SJCRH30 (cell line): ENCODE measurements around the gene TMEM80. TPM values are rescaled to one million over a fixed set of nuclear protein-coding genes. Genes with fewer than 3 reads are reported as not detected.
"Not testable (repeated sequence)": the region's sequence is repeated elsewhere in the genome, so short reads cannot be mapped to it uniquely, and the experiment has no call there.

ENCODE experiments used
- DNase-seq, 2 experiments: peaks; one replicate each; pipeline ENCODE4 v3.0.0-alpha.2; 2015 to 2020
- H3K27ac ChIP-seq: fragments of 250-450 bp; sonication (Bioruptor Pico); 2 replicates; pipeline ENCODE4 v1.5.1; 2020; ENCODE audit warnings: mild to moderate bottlenecking, moderate library complexity
- H3K27me3 ChIP-seq: fragments of 250-450 bp; sonication (Bioruptor Pico); 2 replicates; pipeline ENCODE4 v1.5.1; 2020; ENCODE audit warnings: mild to moderate bottlenecking, moderate library complexity
- H3K36me3 ChIP-seq: fragments of 250-450 bp; sonication (Bioruptor Pico); 2 replicates; pipeline ENCODE4 v1.5.1; 2020; ENCODE audit warnings: mild to moderate bottlenecking, moderate library complexity
- H3K4me1 ChIP-seq: fragments of 250-450 bp; sonication (Bioruptor Pico); 2 replicates; pipeline ENCODE4 v1.5.1; 2020; ENCODE audit warnings: mild to moderate bottlenecking, moderate library complexity
- H3K4me3 ChIP-seq: fragments of 250-450 bp; sonication (Bioruptor Pico); 2 replicates; pipeline ENCODE4 v1.5.1; 2020; ENCODE audit warnings: mild to moderate bottlenecking, moderate library complexity
- H3K9me3 ChIP-seq: fragments of 250-450 bp; sonication (Bioruptor Pico); replicated peaks from 2 replicates; pipeline ENCODE4 v1.5.1; 2020; ENCODE audit warnings: mild to moderate bottlenecking, moderate library complexity
- total RNA-seq: library from RNA; depleted of rRNA; stranded (reverse); fragments of >200 nt; shearing (Covaris generic); gene quantifications from 2 replicates; pipeline ENCODE4 v1.2.3, GENCODE V29; 2014

TMEM80 gene
- total RNA-seq, 1 experiment from 2014 or later = 17.7 TPM

DNA sequence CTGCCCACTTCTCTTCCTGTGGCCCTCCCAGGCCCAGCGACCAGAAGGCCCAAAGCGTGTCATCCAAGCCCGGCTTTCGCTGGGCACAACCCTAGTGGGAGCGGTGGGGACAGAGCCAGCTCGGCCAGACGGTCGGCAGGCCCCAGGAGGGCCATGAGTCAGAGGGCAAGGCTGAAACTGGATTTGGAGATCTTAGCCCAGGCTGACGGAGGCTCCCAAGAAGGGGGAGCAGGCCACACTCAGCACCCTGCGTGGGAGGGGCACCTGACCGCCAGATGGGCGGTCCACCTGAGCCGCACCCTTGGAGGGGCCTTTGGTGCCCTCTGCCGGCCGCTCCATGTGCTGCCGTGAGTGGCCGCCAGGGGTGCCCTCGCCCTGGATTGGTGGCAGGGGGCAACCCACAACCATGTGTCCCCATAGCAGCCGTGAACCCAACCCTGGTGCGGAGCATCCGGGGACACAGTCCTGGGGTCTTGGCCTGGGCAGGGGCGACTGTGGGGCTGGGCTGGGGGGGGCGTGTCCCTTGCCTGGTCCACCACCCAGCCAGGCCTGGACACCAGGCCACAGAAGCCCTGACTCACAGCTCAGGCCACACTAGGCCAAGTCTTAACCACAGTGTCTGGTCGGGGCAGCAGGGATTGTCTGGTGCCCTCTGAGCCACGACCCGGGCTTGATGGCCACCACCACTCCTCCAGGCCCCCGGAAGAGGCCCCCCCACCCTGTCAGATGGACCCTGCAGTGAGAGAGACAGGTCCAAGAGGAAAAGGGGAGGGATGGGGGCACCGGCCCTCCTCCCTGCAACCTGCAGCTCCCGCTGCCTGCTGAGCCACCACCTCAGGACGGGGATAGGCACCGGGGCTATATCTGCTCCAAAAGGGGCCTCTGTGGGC is 32.5 kb downstream of the TMEM80 start:
- DNase-seq = peak; percentile 78 to 85
- H3K27me3 ChIP-seq = no peaks in the 10 kb centered on the region
- peak overlapping the region; percentile 8; the same call in 1 of the 2 replicates for H3K27ac ChIP-seq

DNA sequence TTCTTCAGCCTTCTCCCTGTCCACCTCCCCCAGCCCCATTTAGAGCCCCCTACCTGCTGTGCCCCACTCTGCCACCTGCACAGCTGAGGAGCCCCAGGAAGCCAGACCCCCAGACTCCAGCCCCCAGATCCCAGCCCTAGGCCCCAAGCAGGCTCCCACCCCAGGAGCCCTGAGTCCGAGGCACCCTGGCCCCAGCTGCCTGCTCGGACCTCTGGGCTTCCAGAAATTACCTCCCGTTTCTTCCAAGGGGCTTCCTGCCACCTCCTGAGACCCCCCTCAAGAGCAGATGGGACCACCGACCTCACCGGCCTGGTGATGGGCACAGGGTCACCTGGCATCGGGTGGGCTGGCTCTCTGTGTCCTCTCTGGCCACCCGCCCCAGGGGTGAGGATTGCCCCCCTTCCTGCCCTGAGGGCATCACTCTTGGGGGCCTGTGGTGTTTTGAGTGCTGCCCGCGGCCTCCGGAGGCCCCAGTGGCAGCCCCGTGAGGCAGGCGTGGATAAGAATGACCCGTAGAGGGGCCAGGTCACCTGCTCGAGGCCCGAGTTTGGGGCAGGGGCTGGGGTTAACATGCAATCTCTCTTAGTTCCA is 33.4 kb downstream of the TMEM80 start:
- no peak overlapping the region for H3K27ac ChIP-seq
- no peaks in the 10 kb centered on the region for H3K9me3 ChIP-seq
- DNase-seq = no peak
- no peaks in the 10 kb centered on the region for H3K27me3 ChIP-seq
- no peak overlapping the region for H3K4me3 ChIP-seq
- H3K4me1 ChIP-seq = peaks cover 36% of the 10 kb centered on the region
- H3K36me3 ChIP-seq = no peaks in the 10 kb centered on the region

More for the DNA sequence above, 32.5 kb downstream of the TMEM80 start:
- no peaks in the 10 kb centered on the region for H3K36me3 ChIP-seq
- no peak overlapping the region for H3K4me3 ChIP-seq
- H3K9me3 ChIP-seq = no peaks in the 10 kb centered on the region
- H3K4me1 ChIP-seq = peaks cover 38% of the 10 kb centered on the region

DNA sequence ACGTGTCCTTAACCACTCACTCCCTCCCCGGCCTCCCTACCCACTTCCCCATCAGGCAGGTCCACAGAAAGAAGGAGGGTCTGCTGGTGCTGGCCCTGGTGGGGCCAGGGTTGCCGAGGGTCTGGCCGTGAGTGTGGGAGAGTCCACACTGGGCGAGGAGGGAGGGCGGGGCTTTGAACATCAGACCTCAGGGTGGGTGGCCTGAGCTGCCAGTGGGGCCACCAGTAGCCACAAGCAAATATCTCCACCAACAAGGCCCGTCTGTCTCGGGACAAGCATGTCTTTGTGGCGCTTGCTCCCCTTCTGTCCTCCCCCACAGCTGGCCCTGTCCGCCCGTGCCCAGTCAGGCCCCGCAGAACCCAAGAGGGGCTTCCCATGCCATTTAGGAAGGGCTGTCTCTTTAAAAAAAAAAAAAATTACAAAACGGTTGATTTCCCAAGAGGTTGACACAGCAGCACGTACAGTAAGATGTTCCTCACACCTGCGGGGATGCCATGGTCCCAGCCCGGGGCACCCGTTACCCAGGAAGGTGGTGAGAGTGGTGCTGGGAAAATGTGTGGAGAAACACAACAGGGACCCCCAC is 34.0 kb downstream of the TMEM80 start:
- no peaks in the 10 kb centered on the region for H3K9me3 ChIP-seq
- H3K36me3 ChIP-seq = no peaks in the 10 kb centered on the region
- H3K27ac ChIP-seq = no peak overlapping the region
- peaks cover 36% of the 10 kb centered on the region for H3K4me1 ChIP-seq
- H3K27me3 ChIP-seq = no peaks in the 10 kb centered on the region
- peak; percentile 58 to 70 for DNase-seq
- no peak overlapping the region for H3K4me3 ChIP-seq

DNA sequence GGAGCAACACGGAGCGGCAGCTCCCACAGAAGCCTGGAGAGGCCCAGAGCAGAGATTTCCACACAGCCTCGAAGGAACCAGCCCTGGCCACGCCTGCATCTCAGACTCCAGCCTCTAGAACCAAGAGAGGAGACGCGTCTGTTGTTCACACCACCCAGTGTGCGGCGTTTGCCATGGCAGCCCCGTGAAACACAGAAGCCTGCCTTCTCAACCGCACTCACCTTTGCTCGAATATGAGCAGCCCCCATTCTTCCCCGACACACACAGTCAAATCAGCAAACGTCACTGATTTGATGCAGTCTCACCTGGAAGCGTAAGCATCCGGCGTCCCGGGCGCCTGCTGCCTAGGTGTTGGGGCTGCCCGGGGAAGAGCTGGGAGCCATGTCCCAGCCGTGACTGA is 37.5 kb downstream of the TMEM80 start:
- Histone ChIP-seq H3K4me1 (peaks cover 12% of the 10 kb centered on the region), H3K36me3 (no peaks in the 10 kb centered on the region), H3K4me3 (no peak overlapping the region), H3K9me3 (no peaks in the 10 kb centered on the region), H3K27ac (no peak overlapping the region), H3K27me3 (0 out of 2 replicates have a peak, but pooled peaks cover 4% of the 10 kb centered on the region)
- DNase-seq = no peak

DNA sequence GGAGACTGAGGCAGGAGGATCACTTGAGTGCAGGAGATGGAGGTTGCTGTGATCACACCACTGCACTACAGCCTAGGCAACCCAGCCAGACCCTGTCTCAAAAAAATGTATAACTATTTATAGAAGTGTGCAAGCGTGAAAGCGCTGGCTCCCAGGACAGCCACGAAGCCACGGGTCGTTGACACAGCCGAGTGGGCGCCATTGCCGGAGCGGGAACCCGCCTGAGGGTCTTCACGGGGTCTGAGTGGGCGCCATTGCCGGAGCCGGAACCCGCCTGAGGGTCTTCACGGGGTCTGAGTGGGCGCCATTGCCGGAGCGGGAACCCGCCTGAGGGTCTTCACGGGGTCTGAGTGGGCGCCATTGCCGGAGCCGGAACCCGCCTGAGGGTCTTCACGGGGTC is 38.9 kb downstream of the TMEM80 start:
- H3K4me1 ChIP-seq, DNase-seq, H3K9me3 ChIP-seq, H3K27ac ChIP-seq, H3K4me3 ChIP-seq, H3K36me3 ChIP-seq, H3K27me3 ChIP-seq: not testable (repeated sequence)

DNA sequence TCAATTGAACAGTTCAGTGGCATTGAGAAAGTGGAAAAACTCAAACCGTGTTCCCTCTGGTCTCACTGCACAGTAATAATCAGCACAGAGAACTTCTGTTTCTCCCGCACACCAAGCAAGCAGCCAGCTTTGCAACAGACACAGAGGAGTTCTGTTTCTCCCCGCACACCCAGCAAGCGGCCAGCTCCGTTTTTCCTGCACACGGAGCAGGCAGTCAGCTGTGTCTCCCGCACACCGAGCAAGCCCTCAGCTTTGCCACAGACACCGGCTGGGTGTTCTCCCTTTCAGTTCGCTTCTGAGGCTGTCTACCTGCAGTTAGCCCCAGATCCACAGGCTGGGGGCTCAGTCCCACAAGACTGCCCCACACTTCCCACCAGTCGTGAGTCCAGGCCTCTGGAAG is 41.8 kb downstream of the TMEM80 start:
- Histone ChIP-seq H3K4me1 (no peaks in the 10 kb centered on the region), H3K9me3 (no peaks in the 10 kb centered on the region), H3K27me3 (peaks cover 8% of the 10 kb centered on the region; the same call in 1 of the 2 replicates), H3K4me3 (no peak overlapping the region), H3K27ac (no peak overlapping the region), H3K36me3 (no peaks in the 10 kb centered on the region)
- no peak for DNase-seq

DNA sequence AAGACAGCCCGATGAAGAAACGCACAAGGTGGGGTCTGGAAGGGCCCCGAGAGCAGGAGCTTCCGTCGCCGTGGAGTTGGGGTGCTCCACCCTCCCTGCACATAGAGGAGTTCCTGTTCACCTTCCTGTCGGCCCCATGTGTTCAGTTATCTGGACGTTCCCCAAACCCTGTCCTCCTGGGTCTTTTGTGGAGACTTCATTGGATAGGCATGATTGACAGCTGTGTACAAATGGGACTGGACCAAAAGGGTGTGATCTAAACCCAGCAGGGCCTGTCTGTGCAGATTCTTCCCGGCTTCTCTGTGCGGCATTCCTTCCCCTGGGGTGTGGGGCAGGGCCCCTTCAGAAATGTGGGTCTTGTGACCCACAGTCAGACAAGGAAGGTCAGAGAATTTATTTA is 42.3 kb downstream of the TMEM80 start:
- not testable (repeated sequence) for H3K27ac ChIP-seq, H3K36me3 ChIP-seq, H3K4me1 ChIP-seq, H3K9me3 ChIP-seq, H3K4me3 ChIP-seq, DNase-seq, H3K27me3 ChIP-seq

DNA sequence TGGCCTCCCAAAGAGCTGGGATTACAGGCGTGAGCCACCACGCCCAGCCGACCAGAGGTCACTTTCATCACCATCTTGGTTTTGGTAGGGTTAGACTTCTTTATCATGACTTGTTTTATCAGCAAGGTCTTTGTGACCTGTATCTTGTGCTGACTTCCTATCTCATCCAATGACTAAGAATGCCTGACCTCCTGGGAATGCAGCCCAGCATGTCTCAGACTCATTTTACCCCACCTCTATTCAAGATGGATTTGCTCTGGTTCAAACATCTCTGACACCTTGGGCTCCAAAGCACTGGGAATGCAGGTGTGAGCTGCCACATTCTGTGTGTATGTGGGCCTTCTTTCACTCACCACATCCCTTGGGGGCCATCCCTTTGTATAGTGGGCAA is 46.5 kb downstream of the TMEM80 start:
- DNase-seq = no peak
- Histone ChIP-seq H3K27ac (no peak overlapping the region), H3K9me3 (no peaks in the 10 kb centered on the region)

DNA sequence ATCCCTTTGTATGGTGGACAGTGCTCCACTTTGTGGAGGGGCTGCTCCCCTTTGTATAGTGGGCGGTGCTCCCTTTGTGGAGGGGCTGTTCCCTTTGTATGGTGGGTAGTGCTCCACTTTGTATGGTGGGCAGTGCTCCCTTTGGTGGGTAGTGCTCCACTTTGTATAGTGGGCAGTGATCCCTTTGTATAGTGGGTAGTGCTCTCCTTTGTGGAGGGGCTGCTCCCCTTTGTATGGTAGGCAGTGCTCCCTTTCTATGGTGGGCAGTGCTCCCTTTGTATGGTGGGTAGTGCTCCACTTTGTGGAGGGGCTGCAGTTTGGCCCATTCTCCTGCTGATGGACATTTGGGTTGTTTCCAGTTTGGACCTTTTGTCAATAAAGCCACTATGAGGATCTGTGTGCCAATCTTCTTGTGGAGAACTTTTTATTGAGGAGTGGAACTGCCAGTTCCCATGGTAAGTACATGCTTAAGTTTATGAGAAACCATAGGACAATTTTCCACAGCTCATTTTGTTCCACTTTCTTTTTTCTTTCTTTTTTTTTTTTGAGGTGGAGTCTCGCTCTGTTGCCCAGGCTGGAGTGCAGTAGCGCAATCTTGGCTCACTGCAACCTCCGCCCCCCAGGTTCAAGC is 47.1 kb downstream of the TMEM80 start:
- no peaks in the 10 kb centered on the region for H3K36me3 ChIP-seq
- H3K4me1 ChIP-seq = no peaks in the 10 kb centered on the region
- no peaks in the 10 kb centered on the region for H3K9me3 ChIP-seq
- DNase-seq = no peak
- H3K27me3 ChIP-seq = peaks cover 6% of the 10 kb centered on the region; the same call in 1 of the 2 replicates
- H3K4me3 ChIP-seq = no peak overlapping the region
- H3K27ac ChIP-seq = no peak overlapping the region

More for the DNA sequence above, 46.5 kb downstream of the TMEM80 start:
- Histone ChIP-seq H3K4me3 (no peak overlapping the region), H3K36me3 (no peaks in the 10 kb centered on the region), H3K27me3 (peaks cover 8% of the 10 kb centered on the region; the same call in 1 of the 2 replicates), H3K4me1 (no peaks in the 10 kb centered on the region)

DNA sequence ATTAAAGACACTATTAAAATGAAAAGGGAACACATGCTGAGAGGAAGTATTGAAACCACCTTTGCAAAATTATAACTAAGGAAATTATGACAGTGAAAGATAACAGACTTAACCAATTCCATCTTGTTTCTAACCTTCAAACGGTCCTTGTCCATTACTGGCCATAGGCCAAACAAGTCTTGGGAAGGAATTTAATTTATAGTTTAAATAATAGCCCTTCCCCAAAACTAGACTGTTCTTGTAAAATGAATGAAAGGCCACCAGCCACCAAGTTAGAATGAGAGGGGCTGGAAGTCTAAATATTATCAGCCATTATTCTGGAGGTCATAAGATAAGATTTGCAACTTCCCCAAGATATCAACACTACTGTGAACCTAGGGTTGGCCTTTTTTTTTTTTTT is 49.8 kb downstream of the TMEM80 start:
- H3K9me3 ChIP-seq = no peaks in the 10 kb centered on the region
- peaks cover 6% of the 10 kb centered on the region; the same call in 1 of the 2 replicates for H3K4me1 ChIP-seq
- H3K4me3 ChIP-seq = no peak overlapping the region
- no peak overlapping the region for H3K27ac ChIP-seq
- H3K36me3 ChIP-seq = no peaks in the 10 kb centered on the region
- H3K27me3 ChIP-seq = no peaks in the 10 kb centered on the region
- no peak for DNase-seq

DNA sequence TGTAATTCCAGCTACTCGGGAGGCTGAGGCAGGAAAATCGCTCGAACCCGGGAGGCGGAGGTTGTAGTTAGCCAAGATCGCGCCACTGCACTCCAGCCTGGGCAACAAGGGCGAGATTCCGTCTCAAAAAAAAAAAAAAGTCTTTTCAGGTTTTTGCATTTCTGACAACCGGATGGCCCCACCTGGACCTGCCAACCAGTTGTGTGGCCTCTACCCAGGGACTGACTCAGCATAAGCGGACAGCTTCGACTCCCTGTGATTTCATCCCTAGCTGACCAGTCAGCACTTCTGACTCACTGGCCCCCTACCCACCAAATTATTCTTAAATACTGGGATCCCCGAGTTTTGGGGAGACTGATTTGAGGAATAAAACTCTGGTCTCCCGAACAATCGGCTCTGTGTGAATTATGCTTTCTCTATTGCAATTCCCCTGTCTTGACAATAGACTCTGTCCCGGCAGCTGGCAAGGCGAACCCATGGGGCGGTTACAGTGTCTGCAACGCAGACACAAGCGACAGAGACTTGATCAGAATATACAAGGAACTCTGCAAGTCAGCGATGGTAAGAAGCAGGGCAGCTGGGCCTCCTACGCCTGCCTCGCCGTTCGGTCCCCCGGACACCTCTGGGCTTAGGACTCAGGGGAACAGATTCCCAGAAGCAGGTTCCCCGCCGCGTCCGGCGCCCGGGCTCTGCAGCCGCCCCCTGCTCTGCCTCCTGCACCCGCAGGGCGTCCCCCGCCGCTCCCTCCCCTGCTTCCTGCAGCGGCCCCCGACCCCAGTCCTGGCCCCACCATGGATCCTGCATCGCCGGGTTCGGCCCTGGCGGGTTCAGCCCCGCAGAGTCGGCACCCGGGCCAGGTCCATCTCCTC is 50.9 kb downstream of the TMEM80 start:
- no peaks in the 10 kb centered on the region for H3K36me3 ChIP-seq
- H3K4me3 ChIP-seq = peak overlapping the region; percentile 98
- peaks cover 6% of the 10 kb centered on the region; the same call in 1 of the 2 replicates for H3K4me1 ChIP-seq
- no peaks in the 10 kb centered on the region for H3K9me3 ChIP-seq
- H3K27ac ChIP-seq = no peak overlapping the region
- DNase-seq = peak in 1 of 2 experiments; percentile 53
- no peaks in the 10 kb centered on the region for H3K27me3 ChIP-seq

DNA sequence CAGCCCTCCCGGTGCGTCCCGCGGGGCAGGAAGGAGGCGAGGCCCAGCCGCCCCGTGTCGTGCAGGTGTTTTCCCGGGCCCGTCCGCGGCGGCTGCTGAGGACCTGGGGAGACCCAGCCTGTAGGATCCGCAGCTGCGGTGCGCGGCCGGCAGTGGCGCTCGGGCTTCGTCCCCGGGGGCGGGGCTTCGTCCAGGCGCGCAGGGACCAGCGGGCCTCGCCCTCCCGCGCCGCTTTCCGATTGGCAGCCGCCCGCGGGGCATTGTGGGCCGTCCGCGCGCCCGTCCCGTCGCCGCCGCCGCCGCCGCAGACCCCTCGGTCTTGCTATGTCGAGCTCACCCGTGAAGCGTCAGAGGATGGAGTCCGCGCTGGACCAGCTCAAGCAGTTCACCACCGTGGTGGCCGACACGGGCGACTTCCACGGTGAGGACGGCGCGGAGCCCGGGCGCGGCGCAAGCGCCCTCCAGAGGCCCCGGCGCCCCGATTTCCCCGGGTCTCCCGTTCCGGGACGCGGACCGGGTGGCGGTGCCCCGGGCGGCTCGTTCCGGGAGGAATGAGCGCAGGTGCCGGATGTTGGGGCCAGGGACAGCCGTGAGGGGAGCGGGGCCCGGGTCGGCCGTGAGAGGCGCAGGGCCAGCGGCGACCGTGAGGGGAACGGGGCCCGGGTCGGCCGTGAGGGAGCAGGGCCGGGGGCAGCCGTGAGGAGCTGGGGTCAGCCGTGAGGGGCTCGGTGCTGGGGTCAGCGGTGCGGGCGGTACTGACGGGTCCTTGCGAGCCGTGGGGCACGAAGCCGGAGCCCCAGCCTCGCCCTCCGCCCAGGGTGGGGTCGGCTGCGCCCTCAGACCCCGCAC is 51.8 kb downstream of the TMEM80 start, which contains the start of gene TALDO1:
TSS of gene TALDO1 (plus strand) at position 307 of the 849 bp plus-strand sequence. CDS start at position 325, 18 bp downstream.
- DNase-seq = peak; percentile 87 to 90
- Histone ChIP-seq H3K4me1 (peaks cover 6% of the 10 kb centered on the region; the same call in 1 of the 2 replicates), H3K9me3 (no peaks in the 10 kb centered on the region), H3K4me3 (peak within 1 kb of the TSS; percentile 98), H3K27ac (peak within 1 kb of the TSS; percentile 37; the same call in 1 of the 2 replicates), H3K36me3 (no peaks in the 10 kb centered on the region), H3K27me3 (no peaks in the 10 kb centered on the region)

DNA sequence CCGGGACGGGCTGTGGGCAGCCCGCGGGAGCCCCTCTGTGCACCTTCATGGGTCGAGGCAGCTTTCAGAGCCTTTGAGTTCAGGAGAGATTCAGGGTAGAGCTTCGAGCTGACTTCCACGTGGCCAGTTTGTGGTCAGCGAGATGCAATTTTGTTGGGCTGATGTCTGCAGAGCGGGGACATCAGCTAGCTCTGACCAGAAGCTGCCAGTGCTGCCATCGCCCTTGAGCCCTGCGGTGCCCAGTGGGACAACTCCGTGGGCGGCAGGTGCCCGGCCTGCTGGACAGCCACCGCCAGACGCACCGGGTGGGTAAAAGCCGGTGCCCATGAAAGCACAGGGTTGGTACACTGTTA is 52.4 kb downstream of the TMEM80 start:
- DNase-seq = no peak
- no peaks in the 10 kb centered on the region for H3K9me3 ChIP-seq
- H3K27me3 ChIP-seq = no peaks in the 10 kb centered on the region
- no peaks in the 10 kb centered on the region for H3K36me3 ChIP-seq
- peak overlapping the region; percentile 37; the same call in 1 of the 2 replicates for H3K27ac ChIP-seq
- H3K4me3 ChIP-seq = peak overlapping the region; percentile 98
- H3K4me1 ChIP-seq = peaks cover 6% of the 10 kb centered on the region; the same call in 1 of the 2 replicates
